Lower lobe of right lung (tissue), 2 donors: ENCODE data around the gene PTPRN2. TPM values are rescaled to one million over a fixed set of nuclear protein-coding genes. Genes with fewer than 3 reads are reported as not detected.
"Not testable (repeated sequence)": the region's sequence is repeated elsewhere in the genome, so short reads cannot be mapped to it uniquely, and the experiment has no call there.

ENCODE experiments used
- ATAC-seq, 2 donors: fragments of 200-7000 bp; cut with Tn5 transposase; one replicate each; pipeline ENCODE4 v1.9.1; 2020 to 2022; ENCODE audit warnings: mild to moderate bottlenecking in 2 of 2, moderate library complexity in 2 of 2
- DNase-seq: peaks from one replicate; pipeline ENCODE4 v3.0.0-alpha.2; 2020
- H3K27ac ChIP-seq: fragments of 200-600 bp; one replicate; pipeline ENCODE4 v1.8.0; 2022
- H3K27me3 ChIP-seq: fragments of 200-600 bp; one replicate; pipeline ENCODE4 v1.8.0; 2022; ENCODE audit warnings: low read depth
- H3K36me3 ChIP-seq: fragments of 200-600 bp; one replicate; pipeline ENCODE4 v1.8.0; 2022; ENCODE audit warnings: mild to moderate bottlenecking
- H3K4me1 ChIP-seq: fragments of 200-600 bp; one replicate; pipeline ENCODE4 v1.8.0; 2022
- H3K4me3 ChIP-seq: fragments of 200-600 bp; one replicate; pipeline ENCODE4 v1.8.0; 2022; ENCODE audit warnings: mild to moderate bottlenecking
- H3K9me3 ChIP-seq: fragments of 200-600 bp; one replicate; pipeline ENCODE4 v1.8.0; 2022
- intact Hi-C: fragments of 100-400 bp; cut with DNase I; formaldehyde crosslinking; loops from one replicate; pipeline ENCODE4 v1.11.0; 2022
- total RNA-seq: library from RNA; stranded (reverse); fragmentation: NEBNext Ultra II Directional; extraction: Animal tissue kit (Norgen Biotek cat#: 25700); gene quantifications from one replicate; pipeline ENCODE4 v1.2.1, GENCODE V29; 2021
- TF ChIP-seq, protein P1 (sequence below): fragments of 200-600 bp; IDR thresholded peaks from one replicate; pipeline ENCODE4 v1.8.0; 2022; ENCODE audit warnings: antibody characterized with exemption, mild to moderate bottlenecking
- donor health status: DM: no; HTN: yes; CAD: no; lungs with severe emphysema.

PTPRN2 gene
- total RNA-seq, 1 donor from 2014 or later, result 6.8 TPM

DNA sequence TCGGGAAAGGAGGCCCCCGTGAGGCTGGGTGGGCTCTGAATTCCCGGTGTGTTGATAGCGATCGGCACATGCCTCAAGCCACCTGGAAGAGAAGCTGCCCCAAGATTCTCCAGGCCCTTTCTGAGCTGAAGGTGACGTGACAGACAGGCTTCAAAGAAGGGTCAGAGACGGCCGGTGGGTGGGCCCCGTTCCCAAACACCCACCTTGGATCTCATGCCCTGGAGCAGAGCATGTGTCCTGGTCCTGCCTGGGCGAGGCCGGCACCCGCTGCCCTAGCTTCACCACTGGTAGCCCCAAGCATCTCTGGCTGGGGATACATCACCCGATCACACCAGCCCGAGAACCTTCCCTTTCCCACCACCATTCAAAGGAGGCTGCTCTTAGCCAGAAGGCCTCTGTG, 851.8 kb downstream of the PTPRN2 start:
- Histone ChIP-seq H3K4me3 (no peak overlapping the region), H3K27ac (no peak overlapping the region), H3K9me3 (no peaks in the 10 kb centered on the region), H3K27me3 (peaks cover 25% of the 10 kb centered on the region), H3K36me3 (no peaks in the 10 kb centered on the region), H3K4me1 (no peaks in the 10 kb centered on the region)
- ATAC-seq (no peak), DNase-seq (no peak)
- TF ChIP-seq, protein P1, sequence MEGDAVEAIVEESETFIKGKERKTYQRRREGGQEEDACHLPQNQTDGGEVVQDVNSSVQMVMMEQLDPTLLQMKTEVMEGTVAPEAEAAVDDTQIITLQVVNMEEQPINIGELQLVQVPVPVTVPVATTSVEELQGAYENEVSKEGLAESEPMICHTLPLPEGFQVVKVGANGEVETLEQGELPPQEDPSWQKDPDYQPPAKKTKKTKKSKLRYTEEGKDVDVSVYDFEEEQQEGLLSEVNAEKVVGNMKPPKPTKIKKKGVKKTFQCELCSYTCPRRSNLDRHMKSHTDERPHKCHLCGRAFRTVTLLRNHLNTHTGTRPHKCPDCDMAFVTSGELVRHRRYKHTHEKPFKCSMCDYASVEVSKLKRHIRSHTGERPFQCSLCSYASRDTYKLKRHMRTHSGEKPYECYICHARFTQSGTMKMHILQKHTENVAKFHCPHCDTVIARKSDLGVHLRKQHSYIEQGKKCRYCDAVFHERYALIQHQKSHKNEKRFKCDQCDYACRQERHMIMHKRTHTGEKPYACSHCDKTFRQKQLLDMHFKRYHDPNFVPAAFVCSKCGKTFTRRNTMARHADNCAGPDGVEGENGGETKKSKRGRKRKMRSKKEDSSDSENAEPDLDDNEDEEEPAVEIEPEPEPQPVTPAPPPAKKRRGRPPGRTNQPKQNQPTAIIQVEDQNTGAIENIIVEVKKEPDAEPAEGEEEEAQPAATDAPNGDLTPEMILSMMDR, result no peak
- intact Hi-C loops, result no loop called here

DNA sequence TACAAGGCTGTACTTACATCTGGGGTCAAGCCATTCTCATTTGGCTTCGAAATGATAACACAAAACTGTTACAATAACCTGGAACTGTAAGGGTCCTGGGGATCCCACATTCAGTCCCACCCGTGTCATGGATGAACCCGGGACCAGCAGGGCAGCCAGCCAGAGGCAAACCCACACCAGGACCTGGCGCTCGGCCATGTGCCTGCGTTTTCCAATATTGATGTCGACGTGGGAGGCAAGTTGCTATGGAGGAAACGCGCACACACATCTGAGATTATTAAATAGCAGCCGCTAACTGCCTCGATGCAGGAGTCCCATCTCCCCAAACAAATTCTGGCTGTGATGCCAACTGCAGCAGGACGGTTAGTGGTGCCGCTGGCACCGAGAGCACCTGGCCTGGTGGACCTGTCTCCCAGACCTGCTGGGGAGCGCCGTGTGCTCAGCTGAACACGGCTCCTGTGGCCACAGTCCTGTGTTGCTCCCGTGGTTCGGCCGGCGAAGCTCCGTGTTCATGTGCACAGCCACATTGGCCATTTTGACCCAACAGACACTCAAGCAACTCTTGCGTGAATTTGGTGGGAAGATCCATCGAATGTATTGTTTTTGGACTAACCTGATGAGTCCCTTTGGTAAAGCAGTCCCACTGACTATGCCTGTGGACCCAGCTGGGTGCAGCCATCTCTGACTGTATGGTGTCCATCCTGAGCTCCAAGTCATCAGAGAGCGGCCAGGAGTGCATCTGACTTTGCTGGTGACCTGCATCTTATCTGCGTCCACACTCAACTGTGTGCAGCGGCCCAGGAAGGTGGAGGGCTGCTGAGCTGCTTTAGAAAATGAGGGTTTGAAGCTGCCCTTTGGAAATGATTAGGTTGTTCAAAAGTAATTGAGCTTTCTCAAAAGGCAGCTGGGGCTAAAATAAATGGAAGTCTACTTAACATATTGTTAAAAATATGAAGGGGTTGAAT, 852.7 kb downstream of the PTPRN2 start:
- no peak overlapping the region for H3K27ac ChIP-seq
- no peak overlapping the region for H3K4me3 ChIP-seq
- no peaks in the 10 kb centered on the region for H3K36me3 ChIP-seq
- DNase-seq (no peak), ATAC-seq (no peak)
- peaks cover 18% of the 10 kb centered on the region for H3K27me3 ChIP-seq
- H3K9me3 ChIP-seq, result no peaks in the 10 kb centered on the region
- TF ChIP-seq, protein P1, result no peak
- H3K4me1 ChIP-seq, result no peaks in the 10 kb centered on the region
- intact Hi-C loops, result no loop called here

DNA sequence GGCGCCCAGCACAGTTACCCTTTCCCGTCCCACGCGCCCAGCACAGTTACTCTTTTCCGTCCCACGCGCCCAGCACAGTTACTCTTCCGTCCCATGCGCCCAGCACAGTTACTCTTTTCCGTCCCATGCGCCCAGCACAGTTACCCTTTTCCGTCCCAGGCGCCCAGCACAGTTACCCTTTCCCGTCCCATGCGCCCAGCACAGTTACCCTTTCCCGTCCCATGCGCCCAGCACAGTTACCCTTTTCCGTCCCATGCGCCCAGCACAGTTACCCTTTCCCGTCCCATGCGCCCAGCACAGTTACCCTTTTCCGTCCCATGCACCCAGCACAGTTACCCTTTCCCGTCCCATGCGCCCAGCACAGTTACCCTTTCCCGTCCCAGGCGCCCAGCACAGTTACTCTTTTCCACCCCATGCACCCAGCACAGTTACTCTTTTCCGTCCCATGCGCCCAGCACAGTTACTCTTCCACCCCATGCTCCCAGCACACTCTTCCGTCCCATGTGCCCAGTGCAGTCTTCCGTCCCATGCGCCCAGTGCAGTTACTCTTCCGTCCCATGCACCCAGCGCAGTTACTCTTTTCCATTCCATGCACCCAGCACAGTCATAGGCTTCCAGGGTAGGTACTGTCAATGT, 853.7 kb downstream of the PTPRN2 start:
- peaks cover 11% of the 10 kb centered on the region for H3K27me3 ChIP-seq
- intact Hi-C loops, H3K27ac ChIP-seq, H3K36me3 ChIP-seq, ATAC-seq, H3K4me3 ChIP-seq, H3K9me3 ChIP-seq, H3K4me1 ChIP-seq, DNase-seq: not testable (repeated sequence)

DNA sequence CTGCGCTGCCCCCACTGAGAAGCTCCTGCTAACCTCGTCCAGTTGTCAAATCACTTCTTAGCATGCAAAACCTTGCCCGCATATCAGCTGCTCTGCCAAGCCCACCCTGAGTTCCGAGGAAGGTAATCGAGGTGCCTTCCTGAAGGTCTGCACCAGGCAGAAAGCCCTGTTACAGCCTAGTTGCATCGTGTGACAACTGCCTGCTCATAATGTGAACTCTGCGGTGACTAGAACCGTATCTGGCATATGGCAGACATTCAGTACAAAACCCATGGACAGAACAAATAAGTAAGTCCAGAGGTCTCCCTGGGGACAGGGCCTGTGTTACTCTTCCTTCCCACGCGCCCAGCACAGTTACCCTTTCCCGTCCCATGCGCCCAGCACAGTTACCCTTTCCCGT, 856.5 kb downstream of the PTPRN2 start:
- intact Hi-C loops, result no loop called here
- TF ChIP-seq, protein P1, result no peak
- H3K4me3 ChIP-seq, result no peak overlapping the region
- H3K9me3 ChIP-seq, result no peaks in the 10 kb centered on the region
- DNase-seq (no peak), ATAC-seq (no peak)
- no peak overlapping the region for H3K27ac ChIP-seq
- peaks cover 4% of the 10 kb centered on the region for H3K27me3 ChIP-seq
- no peaks in the 10 kb centered on the region for H3K36me3 ChIP-seq
- no peaks in the 10 kb centered on the region for H3K4me1 ChIP-seq

DNA sequence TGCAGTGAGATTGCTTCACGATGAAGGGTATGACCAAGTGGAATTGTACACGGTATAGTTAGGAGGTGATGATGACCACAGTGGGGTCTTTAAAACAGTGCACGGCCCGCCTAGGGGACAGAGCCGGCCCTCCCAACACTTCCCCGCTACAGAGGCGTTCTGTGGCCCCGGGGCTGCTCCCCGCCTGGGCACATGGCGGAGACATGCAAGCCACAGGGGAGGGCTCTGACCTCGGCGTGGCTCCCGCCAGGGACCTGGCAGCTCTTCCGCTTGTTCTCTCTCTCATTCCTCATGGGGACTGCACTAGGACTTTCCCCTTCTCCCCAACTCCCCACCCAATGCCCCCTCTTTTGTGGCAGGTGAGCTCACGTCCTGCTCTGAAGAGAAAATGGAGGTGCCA, 857.0 kb downstream of the PTPRN2 start:
- no peak overlapping the region for H3K4me3 ChIP-seq
- ATAC-seq (peak in 1 of 2 donors; percentile 17), DNase-seq (no peak)
- intact Hi-C loops, result no loop called here
- TF ChIP-seq, protein P1, result no peak
- H3K9me3 ChIP-seq, result no peaks in the 10 kb centered on the region
- peaks cover 4% of the 10 kb centered on the region for H3K27me3 ChIP-seq
- no peak overlapping the region for H3K27ac ChIP-seq
- no peaks in the 10 kb centered on the region for H3K36me3 ChIP-seq
- no peaks in the 10 kb centered on the region for H3K4me1 ChIP-seq

DNA sequence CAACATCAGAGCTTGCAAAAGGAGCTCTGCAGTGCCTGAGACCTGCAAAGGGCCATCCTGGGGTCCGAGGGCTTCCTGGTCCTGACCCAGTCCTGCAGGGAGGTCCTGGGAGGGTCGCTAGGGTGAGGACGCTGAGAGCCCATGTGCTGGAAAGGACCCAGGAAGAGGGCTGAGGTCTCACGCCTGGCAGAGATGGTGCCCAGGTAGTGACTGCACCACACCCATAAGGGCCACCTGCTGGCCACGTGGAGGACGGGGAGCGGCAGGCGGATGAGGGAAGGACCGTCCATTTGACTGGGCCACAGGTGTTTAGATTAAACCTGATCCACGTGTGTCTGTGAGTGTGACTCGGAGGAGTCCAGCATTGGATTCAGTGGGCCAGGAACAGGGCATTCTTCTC, 858.1 kb downstream of the PTPRN2 start:
- H3K4me3 ChIP-seq, result no peak overlapping the region
- H3K27ac ChIP-seq, result no peak overlapping the region
- H3K36me3 ChIP-seq, result no peaks in the 10 kb centered on the region
- H3K4me1 ChIP-seq, result no peaks in the 10 kb centered on the region
- TF ChIP-seq, protein P1, result no peak
- intact Hi-C loops, result no loop called here
- peaks cover 4% of the 10 kb centered on the region for H3K27me3 ChIP-seq
- H3K9me3 ChIP-seq, result no peaks in the 10 kb centered on the region
- ATAC-seq (no peak), DNase-seq (no peak)
